Measurements from ENCODE around the gene GPC3. TPM values are rescaled to one million over a fixed set of nuclear protein-coding genes. Genes with fewer than 3 reads are reported as not detected.

Gene GPC3
- total and polyA plus RNA-seq, 2 of the 4 experiments (the other 2 are of a cell fraction): not detected

- BruUV-seq (replicated peaks): no TSS peak
- Histone ChIP-seq H3K4me3 (ENCODE audit: insufficient read depth, low read depth, low read length) (no peak overlapping the region), H2AFZ (replicated peaks; ENCODE audit: low read length, poor library complexity) (no peak overlapping the region), H2AK9ac (replicated peaks; ENCODE audit: low read depth, low read length, poor library complexity) (no peak overlapping the region), H3K4me1 (ENCODE audit: control insufficient read depth, insufficient read depth, low read length) (no peaks in the 10 kb centered on the region), H3K9me3 (ENCODE audit: control insufficient read depth, insufficient read depth, low read length) (no peaks in the 10 kb centered on the region), H3K27ac (ENCODE audit: insufficient read depth, low read length) (no peak overlapping the region), H3K14ac (replicated peaks; ENCODE audit: low read depth, low read length) (no peak overlapping the region), H4K91ac (ENCODE audit: insufficient read depth, low read depth, low read length) (no peak overlapping the region), H2BK15ac (ENCODE audit: low read depth, low read length) (no peak overlapping the region), H3K56ac (ENCODE audit: extremely low read depth, insufficient read depth, low read length) (no peak overlapping the region), H4K8ac (ENCODE audit: low read depth in 2 of 2, low read length in 2 of 2) (no peak overlapping the region), H3K4me2 (ENCODE audit: low read depth, low read length) (no peak overlapping the region), H2BK5ac (ENCODE audit: low read depth, low read length, poor library complexity, severe bottlenecking) (no peak overlapping the region), H3K18ac (ENCODE audit: low read depth, low read length) (no peak overlapping the region), H3K4ac (ENCODE audit: low read depth, low read length) (no peak overlapping the region), H2AK5ac (ENCODE audit: low read depth, low read length) (no peak overlapping the region), H3K27me3 (ENCODE audit: control insufficient read depth, insufficient read depth, low read length) (peaks cover 4% of the 10 kb centered on the region; the same call in 1 of the 2 replicates), H3K9ac (ENCODE audit: low read depth, low read length) (no peak overlapping the region), H3K23ac (ENCODE audit: low read depth, low read length) (no peak overlapping the region), H3K9me1 (ENCODE audit: insufficient read depth, low read length) (no peaks in the 10 kb centered on the region), H3K79me1 (ENCODE audit: low read depth in 1 of 2, low read length in 2 of 2) (no peaks in the 10 kb centered on the region), H4K5ac (ENCODE audit: low read depth, low read length) (no peak overlapping the region), H2BK120ac (ENCODE audit: low read depth, low read length) (no peak overlapping the region), H4K20me1 (ENCODE audit: insufficient read depth, low read length) (no peaks in the 10 kb centered on the region), H3K36me3 (ENCODE audit: control insufficient read depth, insufficient read depth, low read length) (no peaks in the 10 kb centered on the region), H2BK20ac (ENCODE audit: low read depth, low read length) (no peak overlapping the region)
- intact Hi-C loops (cut with micrococcal nuclease): no loop called here
- WGBS, 2 experiments (ENCODE audit: extremely low coverage in 2 of 2, insufficient read length in 1 of 2): no CpG with 5 or more reads among the region's 3 CpGs
- DNase-seq (no peak), ATAC-seq (ENCODE audit: low read depth) (no peak)
- CTCF ChIA-PET: interaction anchor here (0.8 kb wide), 1 partner anchor 54 kb away, joined by 3 read pairs; no protein-coding TSS in a partner anchor
- dilution Hi-C loops (cut with HindIII; ENCODE audit: low sequenced_read_pairs, unreplicated experiment): no loop called here
- in situ Hi-C loops (cut with MboI; ENCODE audit: low sequenced_read_pairs): no loop called here
- POLR2A ChIA-PET (ENCODE audit: unreplicated experiment): no interaction called here
- TF ChIP-seq RFX5 (IDR thresholded peaks at IDR 0.05; ENCODE audit: low read depth, low read length) (no peak), RCOR1 (IDR thresholded peaks at IDR 0.05; ENCODE audit: insufficient replicate concordance, low read length) (no peak), BHLHE40 (IDR thresholded peaks at IDR 0.05; ENCODE audit: low read depth, low read length) (no peak), CTCF (conservative IDR thresholded peaks at IDR 0.05; ENCODE audit: low read depth, low read length) (no peak), MXI1 (IDR thresholded peaks at IDR 0.05; ENCODE audit: borderline replicate concordance, low read depth, low read length) (no peak), MAFK (IDR thresholded peaks at IDR 0.05; ENCODE audit: low read depth, low read length) (no peak), MAZ (IDR thresholded peaks at IDR 0.05; ENCODE audit: borderline replicate concordance, low read depth, low read length) (no peak), RAD21 (IDR thresholded peaks at IDR 0.05; ENCODE audit: low read length) (no peak)
Observed at GRCh38 chrX:133966199-133966598, 19.2 kb downstream of the GPC3 start.

Data from IMR-90 (cell line).